B cell (primary cell): ENCODE data around the gene SSBP3. TPM values are rescaled to one million over a fixed set of nuclear protein-coding genes. Genes with fewer than 3 reads are reported as not detected.

Experiments used
- ATAC-seq: fragments of 200-7000 bp; cut with Tn5 transposase; one replicate; pipeline ENCODE4 v1.10.0; 2021; ENCODE audit warnings: low read depth, mild to moderate bottlenecking, moderate number of reproducible peaks, moderate library complexity
- CTCF ChIA-PET: fragments of 350-600 bp; sonication (Branson Sonifier 250); formaldehyde crosslinking; loops from one replicate; lab custom pipeline; 2021; ENCODE audit warnings: antibody characterized with exemption, inconsistent platforms; lab: Charles Lee
- POLR2A ChIA-PET: fragments of 350-600 bp; sonication (Branson Sonifier 250); formaldehyde crosslinking; loops from one replicate; lab custom pipeline; 2021; ENCODE audit warnings: antibody characterized with exemption; lab: Charles Lee
- DNase-seq: peaks from one replicate; pipeline ENCODE4 v3.0.0; 2013
- H2AFZ ChIP-seq: 2 replicates; pipeline ENCODE4 v1.6.1; 2012; ENCODE audit warnings: mild to moderate bottlenecking, low read depth, low read length; ENCODE audit not compliant: insufficient read depth, poor library complexity, severe bottlenecking
- H3K27ac ChIP-seq, 2 donors: 1 replicate in 1 of 2; 2 replicates in 1 of 2; pipeline ENCODE4 v1.5.1; 2012 to 2013; ENCODE audit warnings: low read length in 2 of 2, mild to moderate bottlenecking in 2 of 2, moderate library complexity in 1 of 2
- H3K27me3 ChIP-seq, 4 experiments: fragments of 200-600 bp in 1 of 4; sonication (generic) in 1 of 4; replicated peaks in 1 of 4; 1 replicate in 2 of 4; 2 replicates in 2 of 4; pipeline versions ENCODE4 v1.6.1 to v1.7.0; 2013 to 2016; ENCODE audit warnings: low read length in 3 of 4, mild to moderate bottlenecking in 2 of 4, mixed read lengths in 1 of 4, moderate library complexity in 1 of 4; ENCODE audit not compliant: insufficient read depth in 4 of 4, control insufficient read depth in 3 of 4; ENCODE audit errors: control extremely low read depth in 1 of 4
- H3K36me3 ChIP-seq, 2 experiments: replicated peaks in 1 of 2; 1 replicate in 1 of 2; 2 replicates in 1 of 2; pipeline versions ENCODE4 v1.6.1 to v1.7.1; 2013; ENCODE audit warnings: low read length in 1 of 2; ENCODE audit not compliant: insufficient read depth in 2 of 2, control insufficient read depth in 1 of 2; ENCODE audit errors: control extremely low read depth in 1 of 2, extremely low read depth in 1 of 2
- H3K4me1 ChIP-seq, 2 donors: fragments of 200-600 bp in 1 of 2; sonication (generic) in 1 of 2; 1 replicate in 1 of 2; 2 replicates in 1 of 2; pipeline versions ENCODE4 v1.5.1 to v1.6.1; 2013 to 2017; ENCODE audit warnings: low read length in 2 of 2; ENCODE audit not compliant: control insufficient read depth in 2 of 2, insufficient read depth in 2 of 2
- H3K4me2 ChIP-seq: replicated peaks from 2 replicates; pipeline ENCODE3; 2012; ENCODE audit warnings: mild to moderate bottlenecking, low read depth, low read length; ENCODE audit not compliant: poor library complexity, severe bottlenecking
- H3K4me3 ChIP-seq, 5 experiments: fragments of 200-600 bp in 1 of 5; sonication (generic) in 1 of 5; 1 replicate in 3 of 5; 2 replicates in 2 of 5; pipeline versions ENCODE4 v1.5.1 to v1.7.0; 2011 to 2016; ENCODE audit warnings: low read length in 4 of 5, mild to moderate bottlenecking in 4 of 5, low read depth in 2 of 5, control low read depth in 1 of 5, moderate library complexity in 1 of 5; ENCODE audit not compliant: insufficient read depth in 1 of 5; ENCODE audit errors: control extremely low read depth in 1 of 5, extremely low read depth in 1 of 5
- H3K79me2 ChIP-seq: fragments of 200-600 bp; sonication (generic); one replicate; pipeline ENCODE4 v1.6.0; 2016; ENCODE audit warnings: low read length; ENCODE audit not compliant: control insufficient read depth, insufficient read depth
- H3K9ac ChIP-seq: fragments of 200-600 bp; sonication (generic); 2 replicates; pipeline ENCODE4 v1.6.1; 2017; ENCODE audit warnings: mild to moderate bottlenecking, low read length, moderate library complexity
- H3K9me3 ChIP-seq, 3 donors: one replicate each; pipeline versions ENCODE4 v1.6.1 to v1.7.1; 2013; ENCODE audit warnings: low read length in 2 of 3; ENCODE audit not compliant: control insufficient read depth in 2 of 3, insufficient read depth in 1 of 3; ENCODE audit errors: control extremely low read depth in 1 of 3
- H4K20me1 ChIP-seq: 2 replicates; pipeline ENCODE4 v1.6.0; 2012; ENCODE audit warnings: mild to moderate bottlenecking, low read length; ENCODE audit not compliant: insufficient read depth, control insufficient read depth, poor library complexity, severe bottlenecking
- H3K27ac Mint-ChIP-seq: one replicate; pipeline ENCODE4 v1.8.0; 2021; ENCODE audit warnings: mixed read lengths
- H3K27me3 Mint-ChIP-seq: one replicate; pipeline ENCODE4 v1.8.0; 2021; ENCODE audit warnings: mixed read lengths
- H3K4me1 Mint-ChIP-seq: one replicate; pipeline ENCODE4 v1.8.0; 2021; ENCODE audit warnings: mixed read lengths
- H3K4me3 Mint-ChIP-seq: one replicate; pipeline ENCODE4 v1.8.0; 2021; ENCODE audit warnings: mixed read lengths
- H3K9me3 Mint-ChIP-seq: one replicate; pipeline ENCODE4 v1.8.0; 2022; ENCODE audit warnings: mixed read lengths; ENCODE audit not compliant: insufficient read depth
- EZH2 ChIP-seq: IDR thresholded peaks from 2 replicates; pipeline ENCODE4 v1.6.1; 2012; ENCODE audit warnings: borderline replicate concordance, low read depth, mild to moderate bottlenecking, moderate library complexity, low read length; ENCODE audit not compliant: insufficient read depth, poor library complexity, severe bottlenecking
- WGBS: methylation state at CpG from one replicate; pipeline ENCODE4 v1.1.5; 2013; ENCODE audit warnings: missing lambda C conversion rate; ENCODE audit not compliant: insufficient coverage; 5-methylcytosine and 5-hydroxymethylcytosine counted together
- intact Hi-C: fragments of 100-400 bp; cut with micrococcal nuclease; formaldehyde crosslinking; loops from one replicate; pipeline ENCODE4 v1.10.0; 2022
- polyA plus RNA-seq: library from polyadenylated mRNA; depleted of rRNA; stranded (reverse); fragments of >200 nt; gene quantifications from 2 replicates; pipeline ENCODE4 v1.2.3, GENCODE V29; 2012
- total RNA-seq, 2 donors: library from RNA; stranded (reverse); fragments of 120-200 nt in 1 of 2; gene quantifications; 1 replicate in 1 of 2; 2 replicates in 1 of 2; pipeline versions ENCODE4 v1.2.3 to v1.2.4, GENCODE V29; 2013 to 2022
- TF ChIP-seq, protein P1 (sequence below): fragments of 200-600 bp; IDR thresholded peaks from one replicate; pipeline ENCODE4 v1.8.0; 2022; ENCODE audit warnings: antibody characterized with exemption, mild to moderate bottlenecking

The SSBP3 gene
- total and polyA plus RNA-seq, 2 donors (not counting 1 experiment from before 2014, with no cell fraction given), result 16.9 to 30.7 TPM

DNA sequence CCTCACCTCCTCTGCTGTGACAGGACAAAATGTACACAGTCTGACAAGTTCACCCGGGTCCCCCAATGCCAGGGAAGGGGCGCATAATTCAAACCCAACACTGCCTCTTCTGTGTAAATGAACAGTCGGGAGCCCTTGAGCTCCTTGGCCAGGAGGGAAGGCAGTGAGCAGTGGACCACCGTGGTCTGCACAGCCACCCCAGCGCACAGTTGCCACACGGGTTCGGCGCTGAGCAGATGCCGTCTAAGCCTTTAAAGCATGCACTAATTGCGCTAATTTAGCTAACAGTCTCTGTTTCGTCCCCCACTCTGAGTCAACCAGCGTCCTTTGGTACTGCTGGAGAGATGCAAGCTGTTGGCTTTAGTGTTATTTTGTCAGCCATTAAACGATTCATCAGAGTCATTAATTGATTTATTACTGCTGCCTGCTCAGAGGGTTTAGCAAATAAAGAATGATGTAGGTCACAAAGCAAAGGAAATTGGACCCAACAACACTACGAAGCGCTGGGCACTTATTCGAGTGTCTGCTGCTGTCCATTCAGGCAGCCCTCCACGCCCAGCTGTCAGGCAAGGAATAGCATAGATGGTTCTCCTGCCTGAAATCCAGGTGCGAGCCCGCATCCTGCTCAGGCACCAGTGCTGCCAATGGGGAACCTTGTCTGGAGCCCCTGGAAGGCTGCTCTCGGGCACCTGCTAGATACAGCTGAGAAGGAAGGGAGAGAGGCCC, 114.8 kb downstream of the SSBP3 start:
- Histone ChIP-seq H3K4me3 (no peak overlapping the region), H3K9ac (no peak overlapping the region), H3K4me1 (peaks cover 0 to 6% of the 10 kb centered on the region in 2 donors), H3K27ac (no peak overlapping the region), H4K20me1 (peaks cover 5% of the 10 kb centered on the region), H3K79me2 (peaks cover 23% of the 10 kb centered on the region), H3K9me3 (no peaks in the 10 kb centered on the region), H3K36me3 (no peaks in the 10 kb centered on the region), H3K4me2 (no peak overlapping the region), H2AFZ (no peak overlapping the region), H3K27me3 (no peaks in the 10 kb centered on the region)
- Mint-ChIP-seq H3K27ac (no peak overlapping the region), H3K4me3 (no peak overlapping the region), H3K9me3 (no peaks in the 10 kb centered on the region), H3K27me3 (no peaks in the 10 kb centered on the region), H3K4me1 (peaks cover 8% of the 10 kb centered on the region)
- ChIA-PET POLR2A (no interaction called here), CTCF (no interaction called here)
- no peak for DNase-seq
- ATAC-seq, result no peak
- WGBS, result 89% methylated on average over 19 of the region's 20 CpGs
- intact Hi-C loops, result no loop called here
- TF ChIP-seq EZH2, result no peak
- TF ChIP-seq, protein P1, sequence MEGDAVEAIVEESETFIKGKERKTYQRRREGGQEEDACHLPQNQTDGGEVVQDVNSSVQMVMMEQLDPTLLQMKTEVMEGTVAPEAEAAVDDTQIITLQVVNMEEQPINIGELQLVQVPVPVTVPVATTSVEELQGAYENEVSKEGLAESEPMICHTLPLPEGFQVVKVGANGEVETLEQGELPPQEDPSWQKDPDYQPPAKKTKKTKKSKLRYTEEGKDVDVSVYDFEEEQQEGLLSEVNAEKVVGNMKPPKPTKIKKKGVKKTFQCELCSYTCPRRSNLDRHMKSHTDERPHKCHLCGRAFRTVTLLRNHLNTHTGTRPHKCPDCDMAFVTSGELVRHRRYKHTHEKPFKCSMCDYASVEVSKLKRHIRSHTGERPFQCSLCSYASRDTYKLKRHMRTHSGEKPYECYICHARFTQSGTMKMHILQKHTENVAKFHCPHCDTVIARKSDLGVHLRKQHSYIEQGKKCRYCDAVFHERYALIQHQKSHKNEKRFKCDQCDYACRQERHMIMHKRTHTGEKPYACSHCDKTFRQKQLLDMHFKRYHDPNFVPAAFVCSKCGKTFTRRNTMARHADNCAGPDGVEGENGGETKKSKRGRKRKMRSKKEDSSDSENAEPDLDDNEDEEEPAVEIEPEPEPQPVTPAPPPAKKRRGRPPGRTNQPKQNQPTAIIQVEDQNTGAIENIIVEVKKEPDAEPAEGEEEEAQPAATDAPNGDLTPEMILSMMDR, result no peak

DNA sequence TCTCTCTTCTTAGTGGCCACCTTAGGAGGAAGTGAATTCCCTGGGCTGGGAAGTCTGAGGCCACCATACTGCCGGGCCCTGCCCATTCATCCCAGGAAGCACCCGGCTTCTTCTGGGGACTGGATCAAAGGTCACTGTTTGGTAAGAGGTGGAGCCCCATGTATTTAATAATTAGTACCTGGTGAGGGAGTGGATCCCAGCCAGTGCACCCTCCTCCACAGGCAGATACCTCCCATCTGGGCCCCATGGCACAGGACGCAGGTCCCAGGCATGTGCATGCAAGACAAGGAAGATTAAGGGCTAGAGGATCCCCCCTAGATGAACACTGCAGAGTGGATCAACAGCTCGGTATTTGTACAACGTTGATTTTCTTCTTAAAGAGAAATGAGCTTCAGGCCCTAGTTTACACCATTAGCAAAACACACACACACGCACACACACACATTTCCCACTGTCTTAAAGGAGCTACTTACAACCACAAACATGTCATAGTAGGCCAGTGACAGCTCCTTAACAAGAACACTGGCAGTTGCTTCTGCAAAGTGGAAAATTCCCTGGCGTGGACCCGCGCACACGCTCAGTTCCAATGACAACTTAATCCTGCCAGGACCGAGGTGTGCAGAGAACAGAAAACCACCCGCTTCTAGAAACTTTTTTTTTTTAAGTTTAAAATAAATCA, 115.5 kb downstream of the SSBP3 start:
- no peak overlapping the region for H3K4me3 ChIP-seq
- no peak overlapping the region for H3K4me2 ChIP-seq
- no peaks in the 10 kb centered on the region for H3K36me3 ChIP-seq
- intact Hi-C loops, result no loop called here
- no peak overlapping the region for H3K27ac ChIP-seq
- Mint-ChIP-seq H3K4me3 (no peak overlapping the region), H3K9me3 (no peaks in the 10 kb centered on the region), H3K27me3 (no peaks in the 10 kb centered on the region), H3K27ac (no peak overlapping the region), H3K4me1 (peaks cover 8% of the 10 kb centered on the region)
- ChIA-PET CTCF (interaction anchor here (0.7 kb wide), 1 partner anchor 17 kb away, joined by 3 read pairs; no protein-coding TSS in a partner anchor), POLR2A (no interaction called here)
- H3K9ac ChIP-seq, result no peak overlapping the region
- ATAC-seq (no peak), DNase-seq (no peak)
- no peak for TF ChIP-seq EZH2
- TF ChIP-seq, protein P1, result no peak
- 77% methylated on average over 7 of the region's 12 CpGs for WGBS
- H3K9me3 ChIP-seq, result no peaks in the 10 kb centered on the region
- no peaks in the 10 kb centered on the region for H3K27me3 ChIP-seq
- H4K20me1 ChIP-seq, result peaks cover 5% of the 10 kb centered on the region
- peaks cover 0 to 6% of the 10 kb centered on the region in 2 donors for H3K4me1 ChIP-seq
- no peak overlapping the region for H2AFZ ChIP-seq
- H3K79me2 ChIP-seq, result peaks cover 23% of the 10 kb centered on the region
